Liver (tissue), 9 donors: Measurements from ENCODE around the gene ADGRV1. TPM values are rescaled to one million over a fixed set of nuclear protein-coding genes. Genes with fewer than 3 reads are reported as not detected.

ENCODE experiments used
- DNase-seq: peaks from one replicate; pipeline ENCODE4 v3.0.0-alpha.2; 2017; ENCODE audit warnings: low spot score
- H3K27ac ChIP-seq, 2 donors: one replicate each; pipeline ENCODE4 v1.7.0; 2013; ENCODE audit warnings: inconsistent platforms in 2 of 2, low read length in 2 of 2, control low read depth in 1 of 2, low read depth in 1 of 2, mild to moderate bottlenecking in 1 of 2
- H3K27me3 ChIP-seq, 4 donors: one replicate each; pipeline versions ENCODE4 v1.6.1 to v1.7.0; 2013; ENCODE audit warnings: low read length in 3 of 4, inconsistent platforms in 1 of 4, mild to moderate bottlenecking in 1 of 4, moderate library complexity in 1 of 4; ENCODE audit not compliant: control insufficient read depth in 4 of 4, insufficient read depth in 4 of 4
- H3K36me3 ChIP-seq, 4 donors: one replicate each; pipeline versions ENCODE4 v1.6.1 to v1.7.0; 2013; ENCODE audit warnings: low read length in 3 of 4, mild to moderate bottlenecking in 3 of 4, low read depth in 1 of 4, moderate library complexity in 1 of 4; ENCODE audit not compliant: control insufficient read depth in 4 of 4, insufficient read depth in 3 of 4
- H3K4me1 ChIP-seq, 4 donors: one replicate each; pipeline versions ENCODE4 v1.6.1 to v1.7.0; 2013; ENCODE audit warnings: low read length in 3 of 4, mild to moderate bottlenecking in 3 of 4, moderate library complexity in 1 of 4; ENCODE audit not compliant: control insufficient read depth in 4 of 4, insufficient read depth in 4 of 4
- H3K4me3 ChIP-seq, 3 donors: one replicate each; pipeline versions ENCODE4 v1.6.1 to v1.7.0; 2013; ENCODE audit warnings: low read length in 3 of 3, control low read depth in 1 of 3, low read depth in 1 of 3, mild to moderate bottlenecking in 1 of 3
- H3K9ac ChIP-seq, 2 donors: one replicate each; pipeline ENCODE4 v1.7.0; 2013; ENCODE audit warnings: low read length in 2 of 2, mild to moderate bottlenecking in 2 of 2, moderate library complexity in 2 of 2, control low read depth in 1 of 2, low read depth in 1 of 2
- H3K9me3 ChIP-seq, 4 donors: one replicate each; pipeline versions ENCODE4 v1.6.1 to v1.7.0; 2013; ENCODE audit warnings: low read length in 3 of 4; ENCODE audit not compliant: control insufficient read depth in 4 of 4
- EGR1 ChIP-seq, 2 donors: IDR thresholded peaks; 2 replicates each; pipeline ENCODE4 v1.6.1; 2016 to 2018; ENCODE audit warnings: antibody characterized with exemption in 2 of 2, low read depth in 2 of 2
- FOXA1 ChIP-seq: IDR thresholded peaks from 2 replicates; pipeline ENCODE4 v1.6.1; 2016; ENCODE audit warnings: antibody characterized with exemption
- FOXA2 ChIP-seq: IDR thresholded peaks from 2 replicates; pipeline ENCODE4 v1.6.1; 2016; ENCODE audit warnings: antibody characterized with exemption
- HNF4G ChIP-seq: IDR thresholded peaks from 2 replicates; pipeline ENCODE4 v1.6.1; 2016; ENCODE audit warnings: antibody characterized with exemption
- JUND ChIP-seq, 2 donors: IDR thresholded peaks; 2 replicates each; pipeline ENCODE4 v1.6.1; 2016; ENCODE audit warnings: antibody characterized with exemption in 2 of 2
- NR2F2 ChIP-seq: IDR thresholded peaks from 2 replicates; pipeline ENCODE4 v1.6.1; 2016; ENCODE audit warnings: antibody characterized with exemption
- RXRA ChIP-seq, 2 donors: IDR thresholded peaks; 2 replicates each; pipeline ENCODE4 v1.6.1; 2017 to 2018; ENCODE audit warnings: antibody characterized with exemption in 2 of 2, mild to moderate bottlenecking in 1 of 2
- SP1 ChIP-seq: IDR thresholded peaks from 2 replicates; pipeline ENCODE4 v1.6.1; 2018; ENCODE audit warnings: antibody characterized with exemption, mild to moderate bottlenecking
- TAF1 ChIP-seq: conservative IDR thresholded peaks from 2 replicates; pipeline ENCODE4 v1.6.1; 2016; ENCODE audit warnings: antibody characterized with exemption, mild to moderate bottlenecking
- YY1 ChIP-seq: IDR thresholded peaks from 2 replicates; pipeline ENCODE4 v1.6.1; 2016; ENCODE audit warnings: antibody characterized with exemption, mild to moderate bottlenecking
- WGBS: extraction: QIAGEN DNeasy Blood & Tissue Kit; methylation state at CpG from one replicate; pipeline ENCODE4 v1.1.7; 2013; 5-methylcytosine and 5-hydroxymethylcytosine counted together
- polyA plus RNA-seq, 2 donors: library from polyadenylated mRNA; stranded (reverse) in 1 of 2; unstranded in 1 of 2; fragments of 200-250 nt in 1 of 2; fragments of >200 nt in 1 of 2; fragmentation: Nextera tagmentation in 1 of 2; extraction: Ambion mirVana in 1 of 2; gene quantifications; one replicate each; pipeline versions ENCODE4 v1.2.1 to v1.2.3, GENCODE V29; 2013 to 2015
- total RNA-seq, 2 donors: library from RNA; depleted of rRNA; stranded (reverse); fragments of >200 nt; gene quantifications; one replicate each; pipeline ENCODE4 v1.2.3, GENCODE V29; 2014
- TF ChIP-seq, protein P1 (sequence below): IDR thresholded peaks from 2 replicates; pipeline ENCODE4 v1.6.1; 2016; ENCODE audit warnings: antibody characterized with exemption
- TF ChIP-seq, protein P2 (sequence below): IDR thresholded peaks from 2 replicates; pipeline ENCODE4 v1.6.1; 2016; ENCODE audit warnings: antibody characterized with exemption
- TF ChIP-seq, protein P3 (sequence below): IDR thresholded peaks from 2 replicates; pipeline ENCODE4 v1.6.1; 2016; ENCODE audit warnings: antibody characterized with exemption
- TF ChIP-seq, protein P4 (sequence below): IDR thresholded peaks from 2 replicates; pipeline ENCODE4 v1.6.1; 2016; ENCODE audit warnings: antibody characterized with exemption, mild to moderate bottlenecking
- donor health status: healthy.
- donor health status: healthy.
- donor health status: healthy.
- donor health status: healthy.
- donor health status: healthy.

The ADGRV1 gene
- total and polyA plus RNA-seq, 4 donors = 5.1 to 15.5 (median 9.6) TPM

DNA sequence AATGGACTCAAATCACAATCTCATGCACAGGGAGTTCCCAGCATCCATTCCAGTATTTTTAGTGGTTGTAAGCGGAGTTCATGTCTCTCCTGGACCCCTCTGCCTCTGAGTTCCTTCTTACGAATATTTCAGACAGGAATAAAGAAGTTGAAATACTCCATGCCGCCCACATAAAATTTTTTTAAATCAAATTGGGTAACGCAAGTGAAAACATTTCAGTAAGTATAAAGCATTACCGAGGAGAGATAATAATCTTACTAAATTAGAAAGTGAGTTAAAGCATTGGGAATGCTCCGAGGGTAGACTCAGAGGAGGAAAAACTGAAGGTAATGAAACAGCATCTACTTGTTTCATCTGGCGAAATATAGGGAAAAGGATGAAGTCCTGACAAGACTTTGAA, 506.9 kb downstream of the ADGRV1 start:
- WGBS = 92% methylated on average over 7 of the region's 7 CpGs
- DNase-seq = no peak
- Histone ChIP-seq H3K27me3 (no peaks in the 10 kb centered on the region), H3K4me1 (peaks cover 0 to 2% (median 0%) of the 10 kb centered on the region in 4 donors), H3K9me3 (no peaks in the 10 kb centered on the region), H3K4me3 (no peak overlapping the region), H3K36me3 (no peaks in the 10 kb centered on the region), H3K27ac (no peak overlapping the region), H3K9ac (no peak overlapping the region)
- TF ChIP-seq TAF1 = no peak
- TF ChIP-seq HNF4G = no peak
- TF ChIP-seq, protein P1, sequence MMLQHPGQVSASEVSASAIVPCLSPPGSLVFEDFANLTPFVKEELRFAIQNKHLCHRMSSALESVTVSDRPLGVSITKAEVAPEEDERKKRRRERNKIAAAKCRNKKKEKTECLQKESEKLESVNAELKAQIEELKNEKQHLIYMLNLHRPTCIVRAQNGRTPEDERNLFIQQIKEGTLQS = no peak
- no peak for TF ChIP-seq SP1
- TF ChIP-seq, protein P2, sequence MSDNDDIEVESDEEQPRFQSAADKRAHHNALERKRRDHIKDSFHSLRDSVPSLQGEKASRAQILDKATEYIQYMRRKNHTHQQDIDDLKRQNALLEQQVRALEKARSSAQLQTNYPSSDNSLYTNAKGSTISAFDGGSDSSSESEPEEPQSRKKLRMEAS = no peak
- TF ChIP-seq YY1 = no peak
- TF ChIP-seq, protein P3, sequence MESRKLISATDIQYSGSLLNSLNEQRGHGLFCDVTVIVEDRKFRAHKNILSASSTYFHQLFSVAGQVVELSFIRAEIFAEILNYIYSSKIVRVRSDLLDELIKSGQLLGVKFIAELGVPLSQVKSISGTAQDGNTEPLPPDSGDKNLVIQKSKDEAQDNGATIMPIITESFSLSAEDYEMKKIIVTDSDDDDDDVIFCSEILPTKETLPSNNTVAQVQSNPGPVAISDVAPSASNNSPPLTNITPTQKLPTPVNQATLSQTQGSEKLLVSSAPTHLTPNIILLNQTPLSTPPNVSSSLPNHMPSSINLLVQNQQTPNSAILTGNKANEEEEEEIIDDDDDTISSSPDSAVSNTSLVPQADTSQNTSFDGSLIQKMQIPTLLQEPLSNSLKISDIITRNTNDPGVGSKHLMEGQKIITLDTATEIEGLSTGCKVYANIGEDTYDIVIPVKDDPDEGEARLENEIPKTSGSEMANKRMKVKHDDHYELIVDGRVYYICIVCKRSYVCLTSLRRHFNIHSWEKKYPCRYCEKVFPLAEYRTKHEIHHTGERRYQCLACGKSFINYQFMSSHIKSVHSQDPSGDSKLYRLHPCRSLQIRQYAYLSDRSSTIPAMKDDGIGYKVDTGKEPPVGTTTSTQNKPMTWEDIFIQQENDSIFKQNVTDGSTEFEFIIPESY = no peak
- TF ChIP-seq, protein P4, sequence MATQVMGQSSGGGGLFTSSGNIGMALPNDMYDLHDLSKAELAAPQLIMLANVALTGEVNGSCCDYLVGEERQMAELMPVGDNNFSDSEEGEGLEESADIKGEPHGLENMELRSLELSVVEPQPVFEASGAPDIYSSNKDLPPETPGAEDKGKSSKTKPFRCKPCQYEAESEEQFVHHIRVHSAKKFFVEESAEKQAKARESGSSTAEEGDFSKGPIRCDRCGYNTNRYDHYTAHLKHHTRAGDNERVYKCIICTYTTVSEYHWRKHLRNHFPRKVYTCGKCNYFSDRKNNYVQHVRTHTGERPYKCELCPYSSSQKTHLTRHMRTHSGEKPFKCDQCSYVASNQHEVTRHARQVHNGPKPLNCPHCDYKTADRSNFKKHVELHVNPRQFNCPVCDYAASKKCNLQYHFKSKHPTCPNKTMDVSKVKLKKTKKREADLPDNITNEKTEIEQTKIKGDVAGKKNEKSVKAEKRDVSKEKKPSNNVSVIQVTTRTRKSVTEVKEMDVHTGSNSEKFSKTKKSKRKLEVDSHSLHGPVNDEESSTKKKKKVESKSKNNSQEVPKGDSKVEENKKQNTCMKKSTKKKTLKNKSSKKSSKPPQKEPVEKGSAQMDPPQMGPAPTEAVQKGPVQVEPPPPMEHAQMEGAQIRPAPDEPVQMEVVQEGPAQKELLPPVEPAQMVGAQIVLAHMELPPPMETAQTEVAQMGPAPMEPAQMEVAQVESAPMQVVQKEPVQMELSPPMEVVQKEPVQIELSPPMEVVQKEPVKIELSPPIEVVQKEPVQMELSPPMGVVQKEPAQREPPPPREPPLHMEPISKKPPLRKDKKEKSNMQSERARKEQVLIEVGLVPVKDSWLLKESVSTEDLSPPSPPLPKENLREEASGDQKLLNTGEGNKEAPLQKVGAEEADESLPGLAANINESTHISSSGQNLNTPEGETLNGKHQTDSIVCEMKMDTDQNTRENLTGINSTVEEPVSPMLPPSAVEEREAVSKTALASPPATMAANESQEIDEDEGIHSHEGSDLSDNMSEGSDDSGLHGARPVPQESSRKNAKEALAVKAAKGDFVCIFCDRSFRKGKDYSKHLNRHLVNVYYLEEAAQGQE = no peak
- TF ChIP-seq FOXA1 = no peak
- no peak for TF ChIP-seq NR2F2
- TF ChIP-seq RXRA (IDR thresholded peaks at IDR 0.05) = no peak
- no peak for TF ChIP-seq EGR1 (IDR thresholded peaks at IDR 0.05; ENCODE audit: low read depth in 2 of 2)
- no peak for TF ChIP-seq JUND (IDR thresholded peaks at IDR 0.05)
- TF ChIP-seq FOXA2 = no peak

DNA sequence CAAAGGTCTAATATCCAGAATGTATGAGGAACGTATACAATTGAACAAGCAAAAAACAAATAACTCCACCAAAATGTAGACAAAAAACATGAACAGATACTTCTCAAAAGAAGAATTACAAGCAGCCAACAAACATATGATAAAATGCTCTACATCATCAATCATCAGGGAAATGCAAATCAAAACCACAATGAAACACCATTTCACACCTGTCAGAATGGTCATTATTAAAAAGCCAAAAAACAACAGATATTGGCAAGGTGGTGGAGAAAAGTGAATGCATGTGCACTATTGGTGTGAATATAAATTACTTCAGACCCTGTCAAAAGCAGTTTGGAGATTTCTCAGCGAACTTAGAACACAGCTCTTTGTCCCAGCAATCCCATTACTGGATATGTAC, 510.8 kb downstream of the ADGRV1 start:
- Histone ChIP-seq H3K36me3 (no peaks in the 10 kb centered on the region), H3K27ac (no peak overlapping the region), H3K9me3 (no peaks in the 10 kb centered on the region), H3K4me3 (no peak overlapping the region), H3K27me3 (no peaks in the 10 kb centered on the region), H3K4me1 (peaks cover 0 to 2% (median 0%) of the 10 kb centered on the region in 4 donors), H3K9ac (no peak overlapping the region)
- WGBS = 95% methylated on average over 2 of the region's 2 CpGs
- TF ChIP-seq FOXA1 (no peak), EGR1 (IDR thresholded peaks at IDR 0.05; ENCODE audit: low read depth in 2 of 2) (no peak), NR2F2 (no peak), RXRA (IDR thresholded peaks at IDR 0.05) (no peak)
- TF ChIP-seq, protein P4 = no peak
- DNase-seq = no peak
